Activated T-helper 1 cell treated with Interleukin-2 at 50 U/mL for 16 hours (primary cell): ENCODE data around the gene EML3.
"Not testable (repeated sequence)": the region's sequence is repeated elsewhere in the genome, so short reads cannot be mapped to it uniquely, and the experiment has no call there.

Source experiments
- DNase-seq: peaks from one replicate; pipeline ENCODE4 v3.0.0-alpha.2; 2020; ENCODE audit warnings: low read depth

Gene EML3

DNA sequence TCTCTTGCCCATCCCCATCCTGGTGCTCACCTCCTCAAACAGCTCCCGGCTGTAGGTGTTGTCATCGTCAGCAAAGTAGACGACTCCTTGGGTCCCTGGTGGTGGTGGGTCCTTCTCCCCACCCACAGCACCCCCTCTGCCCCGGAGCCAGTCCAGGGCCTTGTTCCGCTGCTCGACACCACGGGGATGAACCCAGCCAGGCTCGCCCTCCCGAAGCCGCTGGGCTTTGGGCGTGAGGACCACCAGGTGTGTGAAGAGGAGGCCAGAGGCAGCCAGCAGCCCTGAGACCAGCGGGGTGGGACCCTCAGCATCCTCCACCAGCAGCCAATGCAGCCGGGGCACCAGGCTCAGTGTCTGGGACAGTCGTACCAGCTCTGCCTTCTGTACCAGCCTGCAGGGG, 4.4 kb upstream of the EML3 start:
- DNase-seq: not testable (repeated sequence)

DNA sequence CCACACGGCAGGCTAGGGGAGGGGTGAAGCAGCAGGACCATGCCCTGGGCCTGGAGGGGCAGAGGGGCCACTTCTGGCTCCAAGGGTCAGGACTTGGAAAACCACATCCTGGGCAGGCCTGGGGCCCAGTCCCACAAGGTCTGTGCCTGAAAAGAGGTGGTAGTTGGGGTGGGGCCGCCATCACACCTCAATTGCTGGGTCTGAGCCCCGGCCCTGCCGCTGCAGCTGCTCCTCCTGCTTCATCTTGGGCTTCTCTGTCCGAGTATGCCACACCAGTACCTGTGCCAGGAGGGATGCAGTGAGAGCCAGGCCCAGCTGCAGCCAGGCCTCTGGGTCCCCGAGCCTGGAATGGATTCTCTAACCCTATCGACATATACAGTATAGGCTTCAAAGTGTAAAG, 2.9 kb upstream of the EML3 start:
- no peak for DNase-seq

DNA sequence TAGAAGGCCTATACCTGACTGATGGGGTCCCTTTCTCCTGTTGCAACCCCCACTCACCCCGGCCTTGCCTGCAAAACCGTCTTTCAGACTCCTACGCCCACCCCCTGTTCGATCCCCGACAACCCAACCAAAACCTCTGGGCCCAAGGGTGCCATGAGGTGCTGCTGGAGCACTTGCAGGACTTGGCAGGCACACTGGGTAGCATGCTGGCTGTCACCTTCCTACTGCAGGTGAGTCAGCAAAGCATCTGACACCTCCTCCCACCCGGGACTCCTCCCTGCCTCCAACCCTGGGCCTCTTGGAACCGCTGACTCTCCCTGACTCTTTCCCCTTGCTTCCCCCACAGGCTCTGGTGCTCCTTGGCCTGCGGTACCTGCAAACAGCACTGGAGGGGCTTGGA, 1.7 kb upstream of the EML3 start:
- no peak for DNase-seq

DNA sequence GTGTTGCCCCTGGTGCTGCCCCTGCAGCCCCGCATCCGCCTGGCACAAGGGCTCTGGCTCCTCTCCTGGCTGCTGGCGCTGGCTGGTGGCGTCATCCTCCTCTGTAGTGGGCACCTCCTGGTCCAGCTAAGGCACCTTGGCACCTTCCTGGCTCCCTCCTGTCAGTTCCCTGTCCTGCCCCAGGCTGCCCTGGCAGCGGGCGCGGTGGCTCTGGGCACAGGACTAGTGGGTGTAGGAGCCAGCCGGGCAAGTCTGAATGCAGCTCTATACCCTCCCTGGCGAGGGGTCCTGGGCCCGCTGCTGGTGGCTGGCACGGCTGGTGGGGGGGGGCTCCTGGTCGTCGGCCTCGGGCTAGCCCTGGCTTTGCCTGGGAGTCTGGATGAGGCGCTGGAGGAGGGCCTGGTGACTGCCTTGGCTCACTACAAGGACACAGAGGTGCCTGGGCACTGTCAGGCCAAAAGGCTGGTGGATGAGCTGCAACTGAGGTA, 760 bp upstream of the EML3 start:
- DNase-seq: no peak

DNA sequence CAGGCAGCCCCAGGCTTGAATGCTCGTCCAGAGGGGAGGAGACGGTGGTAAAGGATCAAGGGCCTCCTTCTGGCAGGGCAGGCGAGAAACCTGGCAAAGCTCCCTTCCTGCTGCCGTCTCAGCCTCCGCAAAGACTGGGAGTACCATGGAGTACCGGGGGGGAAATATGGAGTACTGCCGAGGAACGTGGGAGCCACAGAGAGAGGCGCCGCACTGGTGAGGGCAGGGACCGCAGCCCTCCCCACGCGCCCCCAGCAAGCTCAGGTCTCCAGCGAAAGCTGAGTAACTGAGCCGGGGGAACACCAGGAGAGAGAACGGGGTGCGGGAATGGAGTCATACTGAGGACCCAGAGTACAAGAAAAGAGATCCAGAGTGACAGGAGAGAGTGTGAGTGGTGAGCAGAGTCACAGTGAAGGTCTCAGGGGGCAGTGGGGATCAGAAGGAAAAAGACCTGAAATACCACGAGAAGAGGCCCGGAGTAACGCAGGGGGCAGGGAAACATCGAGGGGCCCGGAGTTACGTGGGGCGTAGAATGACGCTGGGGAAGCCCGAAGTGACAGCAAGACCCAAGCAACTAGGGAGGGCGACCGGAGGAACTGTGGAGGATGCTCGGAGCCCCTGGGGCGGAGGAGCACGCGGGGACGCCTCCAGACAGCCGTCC, 740 bp downstream of the EML3 start:
- no peak for DNase-seq

DNA sequence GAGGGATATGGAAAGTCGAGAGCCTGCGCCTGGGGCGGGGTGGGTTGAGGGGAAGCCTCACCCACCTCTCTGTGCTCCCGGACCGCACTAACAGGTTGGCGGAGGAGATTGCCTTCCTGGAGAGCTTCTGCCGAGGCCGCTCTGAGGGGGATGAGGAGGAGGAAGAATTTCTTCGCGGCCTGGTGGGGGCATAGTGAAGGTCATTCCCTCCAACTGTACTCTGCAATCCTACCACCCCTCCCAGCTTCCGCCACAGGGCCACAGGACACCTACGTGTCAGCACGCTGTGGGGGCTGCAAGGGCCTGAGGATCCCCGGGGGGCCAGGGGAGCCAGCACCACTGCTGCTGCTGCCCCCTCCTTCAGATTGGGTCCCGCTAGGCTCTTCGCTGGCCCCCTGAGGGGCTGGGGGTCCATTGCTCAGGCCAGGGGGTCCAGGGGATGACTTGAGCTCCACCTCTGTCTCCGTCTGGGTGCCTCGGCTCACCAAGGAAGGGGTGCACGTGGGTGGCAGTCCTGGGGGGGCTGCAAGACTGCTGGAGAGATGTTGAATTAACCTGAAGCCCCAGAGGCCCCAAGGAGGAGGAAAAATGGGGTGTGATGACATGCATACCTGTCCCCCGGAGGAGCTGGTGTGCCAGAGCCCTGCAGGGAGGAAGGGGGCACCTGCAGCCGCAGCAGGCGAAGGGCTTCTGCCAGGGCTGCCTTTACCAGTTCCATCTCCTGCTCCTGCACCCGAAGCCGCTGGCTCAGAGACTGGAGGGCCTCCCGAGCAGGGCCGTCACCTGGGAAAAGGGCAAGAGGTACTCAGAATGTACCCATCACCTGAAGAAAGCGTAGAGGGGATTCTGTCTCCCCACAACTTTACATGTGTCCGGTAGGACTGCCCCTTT, 1.5 kb downstream of the EML3 start:
- DNase-seq: no peak

DNA sequence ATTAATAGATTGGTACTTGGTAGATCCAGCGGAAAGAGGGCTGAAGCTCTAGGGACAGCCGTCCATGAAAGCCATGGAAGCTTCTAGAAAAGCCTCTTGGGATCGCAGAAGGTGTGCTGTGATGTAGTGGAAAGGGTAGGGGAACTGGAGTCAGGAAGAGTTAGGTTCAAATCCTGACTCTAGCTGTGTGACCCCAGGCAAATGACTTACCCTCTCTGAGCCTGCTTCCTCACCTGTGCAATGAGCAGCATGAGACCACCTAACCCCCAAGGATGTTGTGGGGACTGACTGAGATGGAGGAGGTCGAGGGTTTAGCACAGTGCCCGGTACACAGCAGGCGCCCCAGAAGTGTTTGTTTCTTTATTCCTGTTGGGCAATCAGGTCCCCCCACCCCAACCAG, 2.2 kb downstream of the EML3 start:
- no peak for DNase-seq

DNA sequence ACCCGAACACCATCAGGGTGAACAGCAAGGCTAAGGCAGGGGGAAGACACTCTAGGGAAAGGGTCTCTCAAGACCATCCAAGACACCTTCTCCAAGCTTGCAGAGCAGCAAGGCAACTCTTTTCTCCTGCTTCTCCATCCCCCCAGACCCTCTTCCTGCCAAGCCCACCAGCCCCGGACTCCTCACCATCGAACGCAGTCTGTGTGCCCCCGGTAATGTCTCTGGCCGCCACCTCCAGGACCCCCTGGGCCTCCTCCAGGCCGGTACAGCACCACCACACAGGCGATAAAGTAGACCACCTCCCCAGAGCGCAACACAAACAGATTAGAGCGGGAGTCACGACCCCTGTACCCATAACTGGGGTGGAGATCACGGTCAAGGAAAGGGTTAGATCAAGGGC, 3.8 kb downstream of the EML3 start:
- DNase-seq: no peak

DNA sequence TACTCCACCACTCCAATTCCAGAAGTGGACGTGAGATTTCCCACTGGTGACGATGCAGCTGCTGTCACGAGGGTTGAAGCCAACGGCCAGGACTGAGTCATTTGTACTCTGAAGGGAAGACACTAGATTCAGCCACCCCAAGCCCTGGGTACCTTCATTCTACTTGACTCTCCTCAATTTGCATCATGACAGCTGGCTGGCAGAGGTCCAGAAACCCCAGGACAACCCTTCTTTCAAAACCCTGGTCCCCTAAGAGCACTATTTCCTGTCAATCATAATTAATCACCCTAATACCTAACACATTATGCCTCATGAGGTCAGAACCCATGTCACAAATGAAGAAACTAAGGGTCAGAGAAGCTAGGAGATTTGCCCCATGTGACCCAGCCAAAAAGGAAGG, 4.9 kb downstream of the EML3 start:
- no peak for DNase-seq

DNA sequence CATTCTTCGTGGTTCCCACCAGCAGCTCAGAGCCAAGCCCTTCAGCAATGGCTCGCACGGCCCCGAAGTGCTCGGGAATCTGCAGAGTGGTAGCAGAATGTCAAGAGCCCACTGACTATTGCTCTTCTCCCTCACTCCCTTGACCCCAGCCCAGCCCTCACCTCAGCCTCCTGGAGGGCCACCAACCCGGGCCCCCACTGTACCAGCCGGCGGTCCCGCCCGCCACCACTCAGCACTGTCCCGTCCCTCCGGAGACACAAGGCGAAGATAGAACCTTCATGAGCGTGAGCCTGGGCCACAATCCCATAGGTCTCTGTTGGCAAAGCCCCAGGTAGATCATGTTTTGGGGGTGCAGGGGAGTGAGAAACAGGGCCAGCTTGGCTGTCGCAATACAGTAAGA, 6.7 kb downstream of the EML3 start:
- DNase-seq: no peak

DNA sequence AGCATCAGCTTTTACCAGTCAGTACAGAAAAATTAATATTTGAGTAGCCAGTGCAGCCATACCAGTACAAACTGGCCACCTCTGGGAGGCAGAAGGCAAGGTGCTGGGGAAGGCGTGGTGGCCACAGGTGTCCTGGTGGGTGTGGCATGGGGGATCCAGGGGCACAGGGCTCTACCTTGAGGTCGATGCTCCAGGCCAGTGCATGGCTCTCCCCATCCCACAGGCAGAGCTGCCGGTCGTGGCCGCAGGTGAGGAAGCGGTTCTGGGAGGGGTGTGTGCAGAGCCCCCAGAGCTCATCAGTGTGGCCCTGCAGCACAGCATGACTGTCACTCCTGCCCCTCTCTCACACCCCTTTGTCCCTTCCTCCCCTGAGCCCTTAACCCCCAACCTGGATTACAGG, 7.1 kb downstream of the EML3 start:
- DNase-seq: no peak

DNA sequence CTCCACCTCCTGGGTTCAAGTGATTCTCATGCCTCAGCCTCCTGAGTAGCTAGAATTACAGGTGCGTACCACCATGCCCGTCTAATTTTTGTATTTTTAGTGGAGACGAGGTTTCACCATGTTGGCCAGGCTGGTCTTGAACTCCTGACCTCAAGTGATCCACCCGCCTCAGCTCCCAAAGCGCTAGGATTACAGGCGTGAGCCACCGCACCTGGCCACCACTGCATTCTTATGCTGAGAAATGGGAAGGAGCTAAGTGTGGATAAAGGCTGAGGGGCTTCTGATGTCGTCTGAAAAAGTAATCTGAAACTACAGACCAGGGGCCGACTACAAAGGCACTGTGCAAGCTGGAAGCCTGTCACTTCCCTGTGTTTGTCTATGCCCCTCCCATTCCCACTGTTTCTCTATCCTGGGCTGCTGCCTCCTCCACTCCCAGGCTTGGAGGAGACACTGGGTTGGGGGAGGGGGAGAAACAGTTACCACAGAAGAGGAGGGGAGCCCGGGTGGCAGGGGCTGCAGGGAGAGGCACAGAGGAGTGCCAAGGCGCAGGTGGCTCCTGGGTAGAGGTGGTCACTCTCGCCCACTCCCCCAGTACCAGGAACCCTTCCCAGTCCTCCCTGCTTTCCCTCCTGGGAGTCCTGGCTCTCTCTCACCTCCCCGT, 8.0 kb downstream of the EML3 start:
- DNase-seq: no peak

DNA sequence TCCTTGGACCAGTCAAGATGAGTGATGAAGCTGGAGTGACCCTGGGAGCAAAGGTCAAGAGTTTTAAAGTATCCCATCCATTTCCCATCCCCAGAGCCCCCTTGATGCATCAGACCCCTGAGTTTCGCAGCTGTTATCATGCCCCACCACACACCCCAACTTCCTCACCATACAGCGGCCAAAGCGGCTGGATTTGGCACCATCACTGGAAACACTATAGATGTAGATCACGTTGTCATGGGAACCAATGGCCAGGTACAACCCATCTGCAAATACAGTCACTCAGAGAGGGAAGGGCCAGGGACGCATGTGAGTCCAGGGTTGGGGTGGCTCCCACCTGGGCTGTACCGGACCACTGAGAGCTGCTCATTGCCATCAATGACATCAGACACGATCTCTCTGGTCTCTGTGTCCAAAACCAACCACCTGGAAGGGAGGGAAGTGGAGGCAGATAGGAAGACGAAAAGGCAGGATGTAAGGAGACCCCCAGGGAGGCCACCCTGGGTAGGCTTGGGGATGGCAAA, 8.7 kb downstream of the EML3 start:
- DNase-seq: no peak

DNA sequence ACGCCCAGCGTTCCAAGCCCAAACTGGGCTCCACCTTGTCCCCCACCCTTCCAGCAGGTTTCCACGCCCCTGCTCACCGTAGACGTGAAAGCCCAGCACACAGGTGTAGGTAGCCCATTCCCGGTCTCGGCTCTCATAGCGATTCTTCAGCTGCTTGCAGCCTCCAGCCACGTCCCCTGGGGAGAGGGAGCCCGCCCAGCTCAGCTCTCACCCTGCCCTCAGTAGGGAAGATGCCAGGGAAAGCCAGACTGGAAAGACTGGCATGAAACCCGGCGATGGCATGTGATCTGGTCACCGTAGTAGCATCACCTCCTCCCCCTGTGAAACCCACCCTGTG, 9.5 kb downstream of the EML3 start:
- DNase-seq: no peak

DNA sequence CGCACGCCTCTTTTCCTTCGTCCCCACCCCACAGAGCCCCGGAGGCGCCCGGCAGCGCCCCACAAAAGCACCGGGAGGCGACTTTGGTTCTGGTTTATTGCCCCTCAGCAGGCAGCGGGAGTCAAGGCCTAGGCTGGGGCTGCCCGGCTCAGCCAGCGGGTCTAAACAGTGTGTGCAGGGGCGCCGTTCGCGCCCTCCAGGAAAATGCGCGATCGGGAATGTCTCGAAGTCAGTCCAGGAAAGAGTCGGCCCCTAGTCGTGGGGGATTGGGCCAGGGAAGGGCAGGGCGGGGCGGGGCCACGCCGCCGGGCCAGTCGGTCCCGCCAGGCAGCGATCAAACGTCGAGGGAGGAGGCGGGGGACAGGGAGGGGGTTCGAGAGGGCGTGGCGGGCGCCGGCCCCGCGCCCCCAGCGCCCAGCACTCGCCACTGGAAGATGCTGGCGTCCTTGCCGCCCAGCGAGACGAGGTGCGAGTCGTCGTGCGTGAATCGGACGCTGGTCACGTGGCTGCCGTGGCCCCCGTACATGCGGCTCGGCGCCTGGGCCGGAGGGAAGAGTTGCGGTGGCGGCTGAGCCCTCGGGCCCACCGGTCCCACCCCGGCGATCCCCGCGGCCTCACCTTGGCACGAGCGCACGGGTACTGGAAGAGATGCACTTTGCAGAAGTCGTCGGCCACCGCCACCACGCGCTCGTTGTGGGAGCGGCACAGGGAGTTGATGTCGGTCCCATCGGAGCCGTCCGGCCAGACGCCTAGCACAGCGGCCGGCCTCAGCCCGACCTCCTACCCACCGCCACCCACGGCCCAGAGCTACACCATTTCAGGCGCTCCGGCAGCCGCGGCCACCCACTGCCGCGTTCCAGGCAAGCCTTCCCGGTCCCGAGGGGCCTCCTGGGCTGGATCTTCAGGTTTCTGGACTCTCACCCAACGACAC, 10.2 kb downstream of the EML3 start:
- DNase-seq: no peak

DNA sequence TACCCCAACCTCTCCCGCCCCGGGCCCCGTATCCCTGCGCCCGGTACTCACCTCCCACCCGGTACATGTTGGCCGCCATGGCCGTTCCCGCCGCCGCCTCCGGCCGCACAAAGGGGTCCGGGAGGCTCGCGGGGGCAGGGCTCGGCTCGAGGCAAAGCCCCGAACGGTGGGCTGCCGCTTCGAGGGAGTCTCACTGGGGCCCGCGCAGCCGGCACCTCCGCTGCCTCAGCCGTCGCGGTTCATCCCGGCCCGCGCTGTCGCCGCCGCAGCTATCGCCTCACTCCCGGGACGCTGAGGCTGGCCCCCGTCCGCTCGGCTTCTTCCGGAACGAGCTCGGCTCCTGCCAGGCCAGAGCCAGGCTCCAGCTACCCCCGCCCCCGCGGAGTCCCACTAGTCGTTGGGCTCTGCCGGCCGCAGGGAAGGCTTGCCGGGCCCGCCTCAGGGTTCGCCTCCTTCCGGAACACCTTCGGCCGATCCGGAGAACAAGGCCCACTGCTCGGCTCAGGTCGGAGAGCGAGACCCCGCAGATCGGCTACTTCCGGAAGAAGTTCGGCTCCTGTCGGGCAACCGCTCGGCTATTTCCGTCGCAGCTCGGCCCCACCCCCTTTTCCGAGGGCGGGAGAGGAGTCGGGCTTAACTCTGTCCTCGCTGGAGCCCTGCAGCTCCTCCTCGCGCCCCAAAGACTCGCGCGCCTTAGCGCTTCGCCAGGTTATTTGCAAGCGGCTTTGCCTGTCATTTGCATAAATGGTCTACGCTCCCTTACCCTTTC, 11.0 kb downstream of the EML3 start, which contains the start of gene MTA2:
Gene MTA2 (minus strand): TSS at position 494 of the 769 bp plus-strand sequence. CDS start 415 bp downstream, at position 79.
- DNase-seq: peak; percentile 99

DNA sequence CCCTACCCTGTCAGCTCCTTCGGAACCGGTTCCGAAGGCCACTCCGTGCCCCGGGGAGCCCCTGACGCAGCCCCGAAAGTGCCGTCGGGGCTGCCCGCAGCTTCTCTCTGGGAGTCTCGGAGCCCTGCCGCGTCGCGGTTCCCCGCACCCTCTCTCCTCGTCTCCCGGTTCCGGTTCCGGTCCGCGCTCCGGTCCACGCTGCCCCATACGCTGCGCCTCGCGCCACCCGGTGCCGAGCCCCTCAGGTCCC, 11.5 kb downstream of the EML3 start:
- peak; percentile 32 for DNase-seq

DNA sequence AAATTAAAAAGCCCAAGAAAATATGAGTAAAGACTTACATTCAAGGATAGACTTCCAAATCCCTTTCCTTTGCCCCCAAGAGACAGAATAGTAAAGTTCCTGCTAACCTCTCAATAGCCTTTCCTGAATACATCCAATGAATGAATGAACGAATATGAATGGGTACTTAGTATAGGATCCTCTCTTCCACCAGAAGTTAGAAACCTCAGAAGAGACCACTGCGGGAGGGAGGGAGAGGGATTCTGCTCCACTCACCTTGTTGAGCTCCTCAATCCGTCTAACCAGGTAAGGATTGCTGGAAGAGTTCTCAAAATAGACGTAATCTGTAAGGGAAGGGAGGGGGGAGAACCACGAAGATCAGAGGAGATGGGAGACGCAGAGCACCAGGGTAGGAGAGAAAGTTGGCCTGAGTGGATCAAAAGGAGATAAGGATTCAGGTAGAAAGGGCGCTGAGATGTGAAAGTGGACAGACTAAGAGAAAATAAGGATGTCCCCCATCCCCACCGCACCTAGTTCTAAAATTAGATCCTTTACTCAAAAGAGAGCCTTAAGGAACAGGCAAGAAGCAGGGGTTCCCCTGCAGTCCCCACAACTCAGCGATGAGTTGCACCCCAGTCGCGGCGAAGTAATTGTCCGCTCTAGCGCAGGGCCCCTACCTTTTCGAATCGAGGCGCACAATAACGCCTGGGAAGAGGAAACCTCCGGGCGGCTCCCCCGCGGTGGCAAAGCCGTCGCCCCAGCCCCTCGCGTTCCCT, 12.0 kb downstream of the EML3 start:
- DNase-seq: peak; percentile 13

DNA sequence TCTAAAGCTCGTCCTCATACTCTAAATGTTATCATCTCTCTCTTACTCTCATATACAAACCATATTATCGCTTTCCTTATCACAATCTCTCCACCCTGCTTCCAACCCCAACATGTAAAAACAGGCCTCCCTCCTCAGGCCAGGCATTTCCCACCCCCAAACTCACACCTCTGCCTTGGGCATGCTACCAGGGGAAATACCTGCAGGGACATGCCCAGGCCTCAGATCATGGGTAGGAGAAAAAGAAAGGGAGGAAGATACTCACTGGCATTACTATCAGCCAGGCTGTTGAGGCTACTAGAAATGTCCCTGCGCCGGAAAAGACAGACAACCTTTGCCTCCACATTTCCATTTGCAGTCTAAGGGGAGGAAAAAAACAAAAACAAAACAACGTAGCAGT, 12.7 kb downstream of the EML3 start:
- DNase-seq: no peak

DNA sequence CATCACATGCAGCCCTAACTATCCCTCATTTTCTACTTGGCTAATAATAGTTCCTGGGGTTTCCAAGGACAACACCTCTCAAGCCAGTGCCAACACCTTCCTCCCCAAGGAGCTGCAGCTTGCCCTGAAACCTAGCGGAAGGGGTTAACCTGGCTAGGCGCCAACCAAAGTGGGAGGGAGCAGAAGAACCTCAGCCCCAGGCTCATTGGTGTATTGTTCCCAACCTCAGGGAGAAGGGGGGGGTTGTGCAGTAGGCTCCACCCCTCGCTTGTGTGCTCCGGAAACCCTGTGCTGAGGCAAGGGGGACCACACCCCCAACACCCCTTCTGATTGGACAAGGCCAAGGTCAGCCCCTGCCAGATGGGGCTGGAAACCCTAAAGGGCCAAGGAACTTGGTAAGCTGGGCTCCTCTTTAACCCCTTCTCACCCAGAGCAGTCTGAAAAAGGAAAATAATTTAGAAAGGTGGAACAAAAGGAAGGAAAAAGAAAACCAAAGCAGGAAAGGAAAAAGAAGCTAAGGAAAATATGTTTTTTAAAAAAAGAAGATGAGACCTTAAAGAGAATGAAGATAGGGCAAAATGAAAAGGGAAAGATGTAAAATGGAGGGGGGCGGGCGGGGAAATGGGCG, 13.4 kb downstream of the EML3 start:
- DNase-seq: peak; percentile 93
